Left ventricle myocardium inferior (tissue), 1 donor: ENCODE results near the gene DNAJC3. TPM values are rescaled to one million over a fixed set of nuclear protein-coding genes. Genes with fewer than 3 reads are reported as not detected.
A peak's percentile ranks its signal among the peaks of the same experiment; 100 is the strongest.

ENCODE experiments used
- DNase-seq: peaks from one replicate; pipeline ENCODE4 v3.0.0-alpha.2; 2020
- H3K27ac ChIP-seq: fragments of 200-600 bp; replicated peaks from 2 replicates; pipeline ENCODE4 v1.8.0; 2021
- H3K27me3 ChIP-seq: fragments of 200-600 bp; 2 replicates; pipeline ENCODE4 v1.8.0; 2021; ENCODE audit warnings: low read depth
- H3K36me3 ChIP-seq: fragments of 200-600 bp; 2 replicates; pipeline ENCODE4 v1.8.0; 2021
- H3K4me1 ChIP-seq: fragments of 200-600 bp; 2 replicates; pipeline ENCODE4 v1.8.0; 2021
- H3K4me3 ChIP-seq: fragments of 200-600 bp; 2 replicates; pipeline ENCODE4 v1.8.0; 2021; ENCODE audit warnings: mild to moderate bottlenecking, moderate library complexity
- H3K9me3 ChIP-seq: fragments of 200-600 bp; replicated peaks from 2 replicates; pipeline ENCODE4 v1.8.0; 2021
- intact Hi-C: fragments of 100-400 bp; cut with micrococcal nuclease; formaldehyde crosslinking; loops from one replicate; pipeline ENCODE4 v1.11.0; 2022
- total RNA-seq: library from RNA; stranded (reverse); fragmentation: NEBNext Ultra II Directional; extraction: Animal tissue kit (Norgen Biotek cat#: 25700); gene quantifications from one replicate; pipeline ENCODE4 v1.2.1, GENCODE V29; 2021
- TF ChIP-seq, protein P1 (sequence below): fragments of 200-600 bp; IDR thresholded peaks from 2 replicates; pipeline ENCODE4 v1.8.0; 2021; ENCODE audit warnings: antibody characterized with exemption, mild to moderate bottlenecking, borderline replicate concordance
- donor health status: DM: no; HTN: yes; CAD: no; lungs with severe emphysema.

DNAJC3 gene
- total RNA-seq, 1 donor from 2014 or later = 31.5 TPM

DNA sequence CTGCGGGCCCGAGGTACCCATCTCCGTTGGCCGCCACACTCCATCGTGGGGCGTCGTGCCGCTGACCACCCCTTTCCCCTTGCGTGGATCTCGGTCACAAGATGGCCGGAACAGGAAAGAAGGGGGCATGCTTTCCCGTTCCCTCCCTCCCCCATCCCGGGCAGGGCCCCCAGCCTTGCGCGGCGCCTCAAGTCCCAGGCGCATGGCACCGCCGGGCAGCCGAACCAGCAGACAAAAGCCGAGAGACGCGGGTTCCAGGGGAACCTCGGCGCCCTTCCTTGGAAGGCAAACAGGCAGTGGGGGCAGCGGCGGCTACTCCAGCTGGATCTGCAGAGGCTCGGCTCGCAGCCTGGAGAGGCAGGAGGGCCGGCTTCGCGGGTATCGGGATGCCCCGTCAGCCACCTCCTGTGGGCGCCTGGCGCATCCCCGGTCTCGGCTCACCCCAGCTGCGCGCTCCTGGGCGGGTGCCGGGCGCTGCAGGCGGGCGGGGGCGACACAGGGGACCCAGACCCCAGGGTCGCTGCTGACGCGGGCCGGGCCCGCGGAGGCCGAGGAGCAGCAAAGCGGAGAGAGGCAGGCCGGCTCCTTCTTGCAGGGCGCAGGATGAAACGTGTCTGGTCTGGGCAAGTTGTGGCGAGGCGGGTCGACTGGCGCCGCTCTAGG lies 32.9 kb upstream of the DNAJC3 start:
- Histone ChIP-seq H3K27ac (peak overlapping the region; percentile 76), H3K4me3 (peak overlapping the region; percentile 78), H3K36me3 (no peaks in the 10 kb centered on the region), H3K4me1 (peaks cover 40% of the 10 kb centered on the region), H3K9me3 (no peaks in the 10 kb centered on the region), H3K27me3 (peaks cover 49% of the 10 kb centered on the region)
- TF ChIP-seq, protein P1, sequence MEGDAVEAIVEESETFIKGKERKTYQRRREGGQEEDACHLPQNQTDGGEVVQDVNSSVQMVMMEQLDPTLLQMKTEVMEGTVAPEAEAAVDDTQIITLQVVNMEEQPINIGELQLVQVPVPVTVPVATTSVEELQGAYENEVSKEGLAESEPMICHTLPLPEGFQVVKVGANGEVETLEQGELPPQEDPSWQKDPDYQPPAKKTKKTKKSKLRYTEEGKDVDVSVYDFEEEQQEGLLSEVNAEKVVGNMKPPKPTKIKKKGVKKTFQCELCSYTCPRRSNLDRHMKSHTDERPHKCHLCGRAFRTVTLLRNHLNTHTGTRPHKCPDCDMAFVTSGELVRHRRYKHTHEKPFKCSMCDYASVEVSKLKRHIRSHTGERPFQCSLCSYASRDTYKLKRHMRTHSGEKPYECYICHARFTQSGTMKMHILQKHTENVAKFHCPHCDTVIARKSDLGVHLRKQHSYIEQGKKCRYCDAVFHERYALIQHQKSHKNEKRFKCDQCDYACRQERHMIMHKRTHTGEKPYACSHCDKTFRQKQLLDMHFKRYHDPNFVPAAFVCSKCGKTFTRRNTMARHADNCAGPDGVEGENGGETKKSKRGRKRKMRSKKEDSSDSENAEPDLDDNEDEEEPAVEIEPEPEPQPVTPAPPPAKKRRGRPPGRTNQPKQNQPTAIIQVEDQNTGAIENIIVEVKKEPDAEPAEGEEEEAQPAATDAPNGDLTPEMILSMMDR = no peak
- intact Hi-C loops = no loop called here
- DNase-seq = peak; percentile 18

DNA sequence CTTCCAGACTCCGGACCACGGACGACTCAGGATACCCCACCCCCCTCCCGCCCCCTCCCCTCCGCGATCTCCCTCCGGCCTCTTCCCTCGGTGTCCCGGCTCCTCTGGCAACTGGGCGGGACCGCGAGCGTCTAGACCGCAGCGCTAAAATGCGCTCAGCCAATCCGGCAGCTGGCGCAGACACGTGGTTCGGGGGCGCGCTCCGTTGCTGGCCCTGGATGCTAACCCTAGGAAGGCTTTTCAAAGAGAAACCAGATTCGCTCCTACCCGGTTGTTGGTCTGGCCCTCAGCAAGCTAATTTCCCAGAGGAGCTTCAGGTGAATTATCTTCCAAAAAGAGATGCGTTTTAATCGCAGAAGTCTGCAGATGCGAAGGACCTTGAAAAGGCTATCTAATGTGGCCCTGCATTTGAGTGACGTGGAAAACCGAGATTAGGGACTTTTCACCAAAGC lies 32.3 kb upstream of the DNAJC3 start, which contains the start of gene DZIP1:
DZIP1 (minus strand) TSS at position 106 of the 452 bp plus-strand sequence. CDS start 2,677 bp downstream, outside the sequence.
- DNase-seq = peak; percentile 81
- H3K36me3 ChIP-seq = no peaks in the 10 kb centered on the region
- no peaks in the 10 kb centered on the region for H3K9me3 ChIP-seq
- peak within 1 kb of the TSS; percentile 76 for H3K27ac ChIP-seq
- peaks cover 43% of the 10 kb centered on the region for H3K27me3 ChIP-seq
- TF ChIP-seq, protein P1 = no peak
- H3K4me3 ChIP-seq = peak within 1 kb of the TSS; percentile 78
- intact Hi-C loops = no loop called here
- H3K4me1 ChIP-seq = peaks cover 40% of the 10 kb centered on the region

DNA sequence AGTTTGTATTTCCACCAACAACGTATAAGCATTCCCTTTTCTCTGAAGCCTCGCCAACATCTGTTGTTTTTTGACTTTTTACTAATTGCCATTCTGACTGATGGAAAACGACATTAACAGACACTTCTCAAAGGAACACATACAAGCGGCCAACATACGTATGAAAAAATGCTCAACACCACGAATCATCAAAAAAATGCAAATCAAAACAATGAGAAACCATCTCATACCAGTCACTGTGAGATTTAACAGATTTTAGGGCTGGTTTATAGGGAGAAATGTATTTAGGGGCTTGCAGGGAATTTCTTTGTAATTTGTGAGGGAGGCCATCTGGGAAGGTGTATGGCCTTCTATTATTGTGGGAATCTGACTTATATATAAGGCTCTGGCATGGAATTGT lies 29.6 kb upstream of the DNAJC3 start:
- Histone ChIP-seq H3K4me1 (peaks cover 28% of the 10 kb centered on the region), H3K9me3 (no peaks in the 10 kb centered on the region), H3K27ac (no peak overlapping the region), H3K27me3 (peaks cover 30% of the 10 kb centered on the region), H3K4me3 (no peak overlapping the region), H3K36me3 (no peaks in the 10 kb centered on the region)
- TF ChIP-seq, protein P1 = no peak
- intact Hi-C loops = no loop called here
- no peak for DNase-seq

GRCh38 chr13:95650696-95651095 lies 26.2 kb upstream of the DNAJC3 start:
- no peaks in the 10 kb centered on the region for H3K4me1 ChIP-seq
- peaks cover 20% of the 10 kb centered on the region for H3K27me3 ChIP-seq
- no peaks in the 10 kb centered on the region for H3K36me3 ChIP-seq
- H3K9me3 ChIP-seq = no peaks in the 10 kb centered on the region
- H3K27ac ChIP-seq = no peak overlapping the region
- DNase-seq = no peak
- H3K4me3 ChIP-seq = no peak overlapping the region
- intact Hi-C loops = no loop called here
- TF ChIP-seq, protein P1 = no peak

DNA sequence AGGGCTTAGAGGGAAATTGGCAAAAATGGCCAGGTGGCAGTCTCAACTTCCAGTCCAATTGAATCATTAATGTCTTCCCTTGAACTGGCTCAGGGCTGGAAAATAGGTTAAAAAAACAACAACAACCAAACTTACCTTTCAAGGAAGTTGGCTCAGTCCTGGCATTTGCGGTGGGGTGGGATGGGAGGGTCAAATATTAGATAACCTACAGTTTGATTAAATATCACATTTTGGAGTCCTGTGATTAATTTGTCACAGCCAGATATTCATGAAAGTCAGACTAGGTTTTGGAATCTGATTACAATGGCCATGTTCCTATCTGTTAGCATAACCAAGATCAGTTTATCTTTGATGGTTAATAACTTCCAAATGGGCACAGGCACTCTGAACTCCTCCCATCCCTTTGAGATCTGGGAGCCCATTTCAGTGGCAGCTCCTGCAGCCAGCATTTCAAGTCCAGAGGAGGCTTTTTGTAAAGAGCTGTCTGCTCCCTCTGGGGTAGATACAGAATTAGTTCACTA lies 24.6 kb upstream of the DNAJC3 start:
- intact Hi-C loops = no loop called here
- Histone ChIP-seq H3K9me3 (no peaks in the 10 kb centered on the region), H3K27me3 (peaks cover 20% of the 10 kb centered on the region), H3K4me1 (no peaks in the 10 kb centered on the region), H3K36me3 (no peaks in the 10 kb centered on the region), H3K27ac (no peak overlapping the region), H3K4me3 (no peak overlapping the region)
- no peak for DNase-seq
- TF ChIP-seq, protein P1 = no peak
